Small intestine (tissue), 7 donors: ENCODE measurements around the gene KLF13. TPM values are rescaled to one million over a fixed set of nuclear protein-coding genes. Genes with fewer than 3 reads are reported as not detected.

Experiments
- DNase-seq, 2 donors: peaks; one replicate each; pipeline versions ENCODE4 v3.0.0 to v3.0.0-alpha.2; 2013
- FAIRE-seq: peaks from 2 replicates; lab custom pipeline; 2012; peaks lifted over from hg19 to GRCh38; lab: Jason Lieb, UNC
- H3K27ac ChIP-seq, 3 donors: one replicate each; pipeline ENCODE4 v1.5.1; 2013; ENCODE audit warnings: low read length in 2 of 3, mild to moderate bottlenecking in 2 of 3, control low read depth in 1 of 3, inconsistent platforms in 1 of 3, low read depth in 1 of 3, moderate library complexity in 1 of 3
- H3K27me3 ChIP-seq, 3 donors: one replicate each; pipeline ENCODE4 v1.6.1; 2013; ENCODE audit warnings: low read length in 3 of 3, inconsistent platforms in 1 of 3; ENCODE audit not compliant: control insufficient read depth in 3 of 3, insufficient read depth in 3 of 3
- H3K36me3 ChIP-seq, 3 donors: one replicate each; pipeline ENCODE4 v1.6.1; 2013; ENCODE audit warnings: low read length in 3 of 3, inconsistent platforms in 1 of 3, low read depth in 1 of 3, mild to moderate bottlenecking in 1 of 3, moderate library complexity in 1 of 3; ENCODE audit not compliant: control insufficient read depth in 3 of 3, insufficient read depth in 2 of 3
- H3K4me1 ChIP-seq, 3 donors: one replicate each; pipeline ENCODE4 v1.6.1; 2013; ENCODE audit warnings: low read length in 2 of 3, inconsistent platforms in 1 of 3, low read depth in 1 of 3, mild to moderate bottlenecking in 1 of 3, moderate library complexity in 1 of 3; ENCODE audit not compliant: control insufficient read depth in 3 of 3, insufficient read depth in 2 of 3
- H3K4me3 ChIP-seq, 3 donors: one replicate each; pipeline ENCODE4 v1.5.1; 2013; ENCODE audit warnings: low read length in 3 of 3, control low read depth in 1 of 3, inconsistent platforms in 1 of 3, low read depth in 1 of 3, mild to moderate bottlenecking in 1 of 3, moderate library complexity in 1 of 3
- H3K9me3 ChIP-seq, 2 donors: one replicate each; pipeline ENCODE4 v1.6.1; 2013; ENCODE audit warnings: low read depth in 1 of 2, low read length in 1 of 2; ENCODE audit not compliant: control insufficient read depth in 2 of 2, insufficient read depth in 1 of 2
- WGBS, 3 donors: extraction: QIAGEN DNeasy Blood & Tissue Kit; methylation state at CpG; one replicate each; pipeline ENCODE4 v1.1.7; 2013; 5-methylcytosine and 5-hydroxymethylcytosine counted together
- polyA plus RNA-seq, 4 donors: library from polyadenylated mRNA; stranded (reverse) in 3 of 4; unstranded in 1 of 4; fragments of 200-250 nt in 3 of 4; fragments of 120-200 nt in 1 of 4; gene quantifications; one replicate each; pipeline versions ENCODE4 v1.2.1 to v1.2.3, GENCODE V29; 2013
- donor health status: healthy with polysubstance abuse.
- donor health status: control.
- donor health status: control.
- donor health status: Bipolar disorder and iron deficiency.
- donor health status: healthy.

Gene KLF13
- polyA plus RNA-seq, 4 donors = 50.6 to 61.3 (median 51.9) TPM

DNA sequence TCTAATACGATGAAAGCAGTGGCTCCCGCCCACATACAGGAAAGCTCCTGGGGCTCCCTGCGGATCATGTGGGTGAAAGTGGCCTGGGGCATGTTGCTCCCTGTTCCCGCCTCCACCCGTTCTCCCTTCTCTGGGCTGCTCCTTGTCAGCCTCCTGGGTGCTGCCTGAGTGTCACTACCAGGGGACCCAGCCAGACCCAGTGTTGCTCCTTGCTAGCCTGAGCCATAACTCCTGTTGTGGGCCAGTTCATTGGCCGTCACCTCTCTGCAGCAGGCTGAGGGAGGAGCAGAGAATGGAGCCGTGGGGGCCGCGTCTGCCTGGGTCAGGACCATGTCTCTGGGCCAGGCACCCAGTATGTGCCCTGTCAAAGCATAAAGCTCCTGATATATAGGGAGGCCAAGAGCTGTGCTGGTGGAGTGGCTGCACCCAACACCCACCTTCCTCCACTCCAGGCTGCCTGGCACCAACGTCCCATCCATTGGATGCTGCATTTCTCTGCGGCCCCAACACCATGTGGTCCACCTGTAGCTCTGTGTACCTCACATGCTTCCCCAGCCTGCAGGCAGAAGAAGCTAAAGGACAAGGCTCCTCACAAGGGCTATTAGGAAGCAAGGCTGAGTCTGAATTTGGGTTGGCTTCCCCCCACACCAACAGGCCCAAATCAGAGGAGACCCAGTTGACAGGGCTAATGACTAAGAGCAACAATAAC is 40.5 kb downstream of the KLF13 start:
- Histone ChIP-seq H3K27me3 (no peaks in the 10 kb centered on the region), H3K4me1 (peaks cover 18 to 53% (median 18%) of the 10 kb centered on the region in 3 donors), H3K4me3 (no peak overlapping the region), H3K9me3 (peaks cover 0 to 2% of the 10 kb centered on the region in 2 donors), H3K27ac (peak overlapping the region; percentile 62 to 95 (median 90)), H3K36me3 (peaks cover 0 to 28% (median 1%) of the 10 kb centered on the region in 3 donors)
- DNase-seq (no peak), FAIRE-seq (no peak)
- WGBS, 3 donors = 79 to 89% (median 80%) methylated on average over 11 of the region's 11 CpGs

GRCh38 chr15:31367730-31368344 is 41.2 kb downstream of the KLF13 start:
- Histone ChIP-seq H3K36me3 (peaks cover 2 to 35% (median 3%) of the 10 kb centered on the region in 3 donors), H3K4me1 (peaks cover 16 to 48% (median 17%) of the 10 kb centered on the region in 3 donors), H3K9me3 (peaks cover 0 to 2% of the 10 kb centered on the region in 2 donors), H3K27me3 (no peaks in the 10 kb centered on the region), H3K4me3 (no peak overlapping the region), H3K27ac (peak overlapping the region; percentile 62 to 95 (median 90))
- no peak for DNase-seq
- whole genome bisulfite sequencing, 3 donors = 55 to 82% (median 55%) methylated on average over 13 of the region's 13 CpGs
- FAIRE-seq = no peak

- H3K9me3 ChIP-seq = peaks cover 0 to 2% of the 10 kb centered on the region in 2 donors
- WGBS, 3 donors = 78 to 92% (median 91%) methylated on average over 1 of the region's 1 CpG
- no peaks in the 10 kb centered on the region for H3K27me3 ChIP-seq
- FAIRE-seq (no peak), DNase-seq (no peak)
- peak overlapping the region in 2 of 3 donors; percentile 26 to 57 for H3K27ac ChIP-seq
- no peak overlapping the region for H3K4me3 ChIP-seq
- H3K36me3 ChIP-seq = peaks cover 3 to 44% (median 6%) of the 10 kb centered on the region in 3 donors
- peaks cover 17 to 46% (median 21%) of the 10 kb centered on the region in 3 donors for H3K4me1 ChIP-seq
Measured at GRCh38 chr15:31369727-31370126, 43.1 kb downstream of the KLF13 start.

GRCh38 chr15:31371520-31372240 is 45.0 kb downstream of the KLF13 start:
- H3K27me3 ChIP-seq = no peaks in the 10 kb centered on the region
- FAIRE-seq (no peak), DNase-seq (no peak)
- WGBS, 3 donors = 94 to 97% (median 96%) methylated on average over 37 to 38 of the region's 38 CpGs
- H3K27ac ChIP-seq = peak overlapping the region in 1 of 3 donors; percentile 0
- H3K4me3 ChIP-seq = no peak overlapping the region
- H3K9me3 ChIP-seq = peaks cover 0 to 2% of the 10 kb centered on the region in 2 donors
- peaks cover 3 to 49% (median 7%) of the 10 kb centered on the region in 3 donors for H3K36me3 ChIP-seq
- H3K4me1 ChIP-seq = peaks cover 13 to 47% (median 23%) of the 10 kb centered on the region in 3 donors

DNA sequence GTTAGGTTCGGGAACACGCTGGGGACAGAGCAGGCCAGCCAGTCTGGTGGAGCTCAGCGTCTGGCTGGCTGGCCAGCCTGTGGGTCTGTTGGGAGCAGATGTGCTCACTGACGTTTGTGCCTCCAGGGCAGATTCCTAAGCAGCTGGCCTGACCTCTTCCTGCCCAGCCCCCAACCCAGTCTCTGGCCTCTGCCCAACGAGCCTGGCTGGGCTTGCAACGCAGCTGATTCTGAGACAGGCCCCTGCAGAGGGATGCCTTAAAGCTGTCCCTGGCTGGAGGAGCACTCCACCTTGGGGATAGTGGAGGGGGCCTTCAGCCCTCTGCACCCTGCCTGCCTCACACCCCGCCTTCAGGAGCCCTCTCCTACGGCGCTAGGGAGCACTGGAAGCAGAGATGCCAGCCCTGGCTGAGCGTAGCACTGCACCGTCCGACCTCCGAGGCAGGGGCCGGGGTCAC is 46.0 kb downstream of the KLF13 start:
- Histone ChIP-seq H3K36me3 (peaks cover 3 to 42% (median 7%) of the 10 kb centered on the region in 3 donors), H3K9me3 (peaks cover 0 to 2% of the 10 kb centered on the region in 2 donors), H3K4me3 (no peak overlapping the region), H3K4me1 (peaks cover 12 to 43% (median 21%) of the 10 kb centered on the region in 3 donors), H3K27ac (peak overlapping the region in 2 of 3 donors; percentile 21 to 94), H3K27me3 (no peaks in the 10 kb centered on the region)
- DNase-seq (no peak), FAIRE-seq (no peak)
- 67 to 77% (median 68%) methylated on average over 14 of the region's 14 CpGs for WGBS, 3 donors

GRCh38 chr15:31373096-31373865 is 46.6 kb downstream of the KLF13 start:
- peak overlapping the region in 2 of 3 donors; percentile 7 to 94 for H3K27ac ChIP-seq
- 85 to 88% (median 88%) methylated on average over 23 of the region's 23 CpGs for WGBS, 3 donors
- FAIRE-seq = no peak

GRCh38 chr15:31373970-31374369 is 47.3 kb downstream of the KLF13 start:
- peaks cover 0 to 2% of the 10 kb centered on the region in 2 donors for H3K9me3 ChIP-seq
- no peaks in the 10 kb centered on the region for H3K27me3 ChIP-seq
- FAIRE-seq (no peak), DNase-seq (no peak)
- H3K4me3 ChIP-seq = no peak overlapping the region
- peak overlapping the region; percentile 60 to 96 (median 94) for H3K27ac ChIP-seq
- H3K4me1 ChIP-seq = peaks cover 6 to 51% (median 24%) of the 10 kb centered on the region in 3 donors
- H3K36me3 ChIP-seq = peaks cover 3 to 54% (median 7%) of the 10 kb centered on the region in 3 donors
- WGBS, 3 donors = 92 to 96% (median 95%) methylated on average over 8 to 9 of the region's 9 CpGs

More at GRCh38 chr15:31373096-31373865, 46.6 kb downstream of the KLF13 start:
- Histone ChIP-seq H3K27me3 (no peaks in the 10 kb centered on the region), H3K9me3 (peaks cover 0 to 2% of the 10 kb centered on the region in 2 donors), H3K4me1 (peaks cover 9 to 45% (median 21%) of the 10 kb centered on the region in 3 donors), H3K36me3 (peaks cover 3 to 48% (median 7%) of the 10 kb centered on the region in 3 donors), H3K4me3 (no peak overlapping the region)
- no peak for DNase-seq
